Skin of body (tissue), 2 donors: ENCODE data around the gene SDK2. TPM values are rescaled to one million over a fixed set of nuclear protein-coding genes. Genes with fewer than 3 reads are reported as not detected.
A peak's percentile ranks its signal among the peaks of the same experiment; 100 is the strongest.
"Not testable (repeated sequence)": the region's sequence is repeated elsewhere in the genome, so short reads cannot be mapped to it uniquely, and the experiment has no call there.

Experiments
- DNase-seq: peaks from one replicate; lab custom pipeline; 2025; lab: John Stamatoyannopoulos, UW
- total RNA-seq: library from RNA; depleted of rRNA; stranded (reverse); fragments of >200 nt; gene quantifications from one replicate; pipeline ENCODE4 v1.2.3, GENCODE V29; 2014

Gene SDK2
- total RNA-seq, 1 donor from 2014 or later, result 1.6 TPM

GRCh38 chr17:73462823-73463222, 181.4 kb downstream of the SDK2 start:
- DNase-seq, result no peak

GRCh38 chr17:73459980-73460379, 184.3 kb downstream of the SDK2 start:
- no peak for DNase-seq

DNA sequence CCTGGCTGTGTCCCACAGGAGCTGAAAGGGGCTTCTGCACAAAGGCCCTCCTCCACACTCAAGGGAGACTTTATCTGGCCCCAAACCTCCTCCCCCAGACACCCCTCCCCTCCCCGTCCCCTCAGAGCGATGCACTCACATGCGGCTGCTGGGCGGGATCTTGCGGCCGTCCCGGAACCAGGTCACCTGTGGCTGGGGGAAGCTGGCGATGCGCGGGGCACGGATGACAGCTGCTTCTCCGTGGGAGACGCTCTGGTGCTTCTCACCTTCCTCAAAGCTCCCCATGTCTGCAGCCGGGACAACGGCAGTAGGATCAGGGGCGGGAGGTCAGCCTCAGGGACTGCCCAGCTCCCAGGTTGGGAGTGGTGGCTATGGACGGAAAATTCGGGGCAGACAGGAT, 188.5 kb downstream of the SDK2 start:
- DNase-seq, result no peak

DNA sequence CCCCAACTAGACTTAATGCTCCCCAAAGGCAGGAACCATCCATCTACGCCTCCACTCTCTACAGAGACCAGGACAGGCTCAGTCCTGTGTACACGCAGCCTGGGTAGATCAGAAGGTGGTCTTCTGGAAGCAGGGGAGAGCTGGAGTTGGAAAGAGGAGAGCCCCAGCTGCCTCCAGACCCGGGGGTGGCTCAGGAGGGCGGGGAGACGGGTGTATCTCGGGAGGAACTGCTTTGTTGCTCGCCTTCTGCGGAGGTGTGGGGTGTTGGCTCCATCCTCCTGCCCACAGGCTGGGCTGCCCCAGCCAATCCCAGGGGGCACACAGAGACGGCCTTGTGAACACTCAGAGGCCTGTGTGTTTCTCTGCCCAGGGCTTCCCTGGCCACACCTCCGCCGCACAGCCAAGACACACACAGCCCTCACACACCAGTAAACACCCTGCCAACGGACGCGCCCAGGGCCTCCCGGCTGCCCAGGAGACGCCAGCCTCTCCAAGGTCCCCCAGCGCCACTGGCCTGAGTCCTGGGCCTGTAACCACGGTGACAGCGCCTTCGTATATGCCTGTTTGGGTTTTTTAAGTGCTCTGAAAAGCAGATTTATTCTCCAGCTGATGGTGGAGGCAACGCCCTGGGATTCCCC, 189.1 kb downstream of the SDK2 start:
- no peak for DNase-seq

- not testable (repeated sequence) for DNase-seq
These were observed 190.8 kb downstream of the SDK2 start for GRCh38 chr17:73453494-73453893.

- DNase-seq, result no peak
These were observed 191.2 kb downstream of the SDK2 start for GRCh38 chr17:73453090-73453489.

- no peak for DNase-seq
These were observed 192.2 kb downstream of the SDK2 start for GRCh38 chr17:73452009-73452408.

- no peak for DNase-seq
These were observed 196.9 kb downstream of the SDK2 start for GRCh38 chr17:73447319-73447718.

DNA sequence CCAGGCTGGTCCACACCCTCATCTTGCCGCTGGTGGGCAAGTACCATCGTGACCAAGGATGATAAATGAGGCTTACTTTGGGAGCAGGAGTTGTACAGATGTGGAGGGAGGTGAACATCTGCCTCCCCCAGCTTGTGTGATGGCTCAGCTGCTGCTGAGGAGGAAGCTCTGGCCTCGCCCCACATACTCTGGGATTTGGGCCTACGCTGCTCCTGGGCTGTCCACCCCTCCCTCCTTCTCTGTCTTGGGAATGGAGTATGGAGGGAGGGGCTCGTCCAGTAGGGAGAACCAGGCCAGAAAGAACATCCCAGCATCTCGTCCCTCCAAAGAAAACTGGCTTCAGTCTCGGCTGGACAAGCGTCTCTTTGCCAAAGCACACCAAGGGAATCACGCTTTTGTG, 197.6 kb downstream of the SDK2 start:
- DNase-seq, result no peak

GRCh38 chr17:73445466-73445865, 198.8 kb downstream of the SDK2 start:
- no peak for DNase-seq

DNA sequence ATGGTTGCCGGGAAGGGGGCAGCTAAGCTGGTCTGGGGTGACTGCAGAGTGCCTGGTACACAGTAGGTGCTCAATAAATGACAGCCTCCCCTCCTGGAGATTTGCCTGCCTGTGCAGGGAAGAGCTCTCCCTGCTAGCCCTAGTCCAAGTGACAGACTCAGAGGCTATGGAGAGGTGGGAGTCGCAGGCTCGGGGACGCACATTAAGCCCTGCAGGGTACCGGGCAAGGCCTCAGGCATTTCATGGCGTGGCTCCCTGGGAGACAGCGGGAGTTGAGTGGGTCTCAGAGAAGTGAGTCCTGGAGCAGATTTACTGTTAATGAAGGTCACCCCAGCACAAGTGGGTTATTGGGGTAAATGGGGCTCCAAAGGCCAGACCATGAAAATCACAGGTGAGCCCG, 200.2 kb downstream of the SDK2 start:
- DNase-seq, result no peak

DNA sequence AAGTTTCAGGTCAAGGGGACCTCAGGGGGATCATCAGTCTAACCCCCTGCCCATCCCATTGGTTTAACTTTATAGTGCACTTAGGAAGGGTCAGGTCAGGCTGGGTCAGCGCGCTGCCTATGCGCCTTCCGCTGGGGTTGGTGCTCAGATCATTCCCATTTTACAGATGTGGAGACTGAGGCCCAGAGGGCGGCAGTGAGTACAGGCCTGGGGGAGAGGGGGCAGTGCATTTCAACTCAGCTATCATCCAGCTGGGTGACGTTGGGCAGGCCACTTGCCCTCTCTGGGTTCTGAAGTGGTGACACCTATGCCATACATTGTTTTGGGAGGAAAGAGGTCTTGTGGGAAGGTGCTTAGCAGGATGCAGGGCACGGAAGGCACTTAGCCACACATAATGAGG, 204.6 kb downstream of the SDK2 start:
- DNase-seq, result no peak

- no peak for DNase-seq
These were observed 206.4 kb downstream of the SDK2 start for GRCh38 chr17:73437826-73438225.

DNA sequence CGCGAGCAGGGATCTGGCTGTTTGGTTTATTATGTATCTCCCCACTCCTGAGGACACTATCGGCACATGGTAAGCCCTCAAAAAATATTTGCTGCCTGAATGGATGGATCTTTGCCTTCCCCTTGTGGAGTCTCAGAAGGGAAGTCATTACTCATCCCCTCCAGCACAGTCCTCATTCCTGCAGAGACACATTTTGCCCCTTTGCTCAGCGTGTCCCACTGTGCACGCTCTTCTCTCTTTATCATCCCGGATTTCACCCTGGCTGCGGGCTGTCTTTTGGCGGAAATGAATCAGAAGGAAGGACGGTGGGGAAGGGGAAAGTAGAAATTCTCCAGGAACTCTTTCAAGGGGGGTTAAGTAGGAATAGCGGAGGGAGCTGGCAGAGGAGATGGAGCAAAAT, 207.3 kb downstream of the SDK2 start:
- DNase-seq, result no peak

DNA sequence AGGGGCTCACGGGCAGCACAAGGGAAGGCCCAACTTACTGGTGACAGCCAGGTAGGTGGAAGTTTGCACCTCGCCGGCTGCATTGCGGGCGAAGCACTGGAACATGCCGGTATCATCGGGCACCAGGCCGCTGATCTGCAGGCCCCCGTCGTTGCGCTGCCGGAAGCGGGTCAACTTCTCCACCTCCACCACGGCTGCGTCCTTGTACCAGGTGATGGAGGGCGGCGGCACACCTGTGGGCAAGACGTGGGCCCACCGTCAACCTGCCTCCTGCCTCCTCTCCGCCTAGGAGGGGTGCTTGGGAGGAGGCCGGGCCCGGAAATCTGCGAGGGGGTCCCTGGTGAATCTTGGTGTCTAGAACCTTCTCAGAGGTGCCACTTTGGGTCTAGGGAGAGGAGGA, 208.8 kb downstream of the SDK2 start:
- no peak for DNase-seq

GRCh38 chr17:73434154-73434553, 210.1 kb downstream of the SDK2 start:
- DNase-seq, result no peak

DNA sequence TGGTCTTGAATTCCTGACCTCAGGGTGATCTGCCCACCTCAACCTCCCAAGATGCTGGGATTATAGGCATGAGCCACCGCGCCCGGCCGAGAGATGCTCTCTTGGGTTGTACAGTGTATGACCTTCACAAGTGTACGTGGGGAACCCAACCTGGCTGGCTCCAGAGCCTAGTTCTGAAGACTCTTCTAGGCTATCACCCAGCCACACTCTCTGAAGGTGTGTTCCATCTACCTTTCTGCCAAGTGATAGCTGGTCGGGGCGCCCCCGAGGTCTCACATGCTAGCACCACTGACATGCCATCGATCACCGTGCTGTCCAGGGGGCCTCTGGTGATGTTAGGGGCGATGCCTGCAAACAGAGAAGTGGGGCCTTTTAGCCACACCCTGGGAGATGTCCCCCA, 210.7 kb downstream of the SDK2 start:
- no peak for DNase-seq

GRCh38 chr17:73432624-73433190, 211.5 kb downstream of the SDK2 start:
- no peak for DNase-seq

DNA sequence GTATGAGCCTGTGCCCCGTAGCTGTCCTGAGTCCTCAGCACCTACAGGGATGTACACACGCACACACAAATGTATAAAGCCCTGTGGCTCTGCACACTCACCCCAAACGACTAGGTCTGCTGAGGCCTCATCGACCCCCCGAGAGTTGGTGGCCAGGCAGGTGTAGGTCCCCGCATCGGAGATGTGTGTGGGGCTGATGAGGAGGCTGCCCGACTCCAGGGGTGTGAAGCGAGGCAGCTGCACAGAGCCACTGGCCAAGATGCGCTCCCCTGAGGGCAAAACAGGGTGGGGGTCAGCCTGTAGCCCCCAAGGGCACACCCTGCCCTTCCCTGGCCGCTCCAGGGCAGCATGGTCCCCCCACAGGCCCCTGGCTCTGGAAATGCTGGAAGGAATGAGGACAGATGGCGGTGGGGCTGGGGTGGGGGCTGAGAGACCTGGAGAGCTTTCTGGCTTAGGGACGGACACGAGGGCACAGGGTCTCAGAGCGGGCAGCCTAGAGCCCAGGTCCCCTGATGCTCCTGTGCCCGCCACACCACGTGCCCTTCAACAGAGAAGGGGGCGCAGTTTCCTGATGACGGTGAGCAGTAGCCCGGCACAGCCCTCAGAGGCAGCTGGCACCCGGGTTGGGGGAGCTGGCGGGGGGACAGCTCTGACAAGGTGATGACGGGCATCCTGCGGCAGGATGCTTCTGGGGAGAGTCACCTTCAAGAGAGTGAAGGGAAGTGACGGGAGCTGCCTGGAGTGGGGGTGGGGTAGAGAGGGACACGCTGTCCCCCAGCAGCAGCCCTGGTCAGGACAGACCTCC, 212.6 kb downstream of the SDK2 start:
- DNase-seq, result no peak

DNA sequence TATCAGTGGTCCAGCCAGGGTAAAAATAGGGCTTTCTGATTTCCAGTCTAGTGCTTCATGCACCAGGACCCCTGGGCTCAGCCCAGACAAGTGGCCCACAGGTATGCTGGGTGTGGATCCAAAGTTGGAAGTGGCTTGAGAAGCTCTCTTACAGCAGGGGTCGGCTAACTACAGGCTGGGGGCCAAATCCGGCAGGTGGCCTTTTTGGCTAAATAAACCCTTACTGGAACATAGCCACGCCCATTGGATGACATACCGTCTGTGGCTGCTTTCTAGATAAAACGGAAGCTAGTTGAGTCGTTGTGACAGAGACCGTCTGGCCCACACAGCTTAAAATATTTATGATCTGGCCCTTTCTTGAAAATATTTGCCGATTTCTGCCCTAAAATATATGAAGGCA, 213.4 kb downstream of the SDK2 start:
- no peak for DNase-seq

DNA sequence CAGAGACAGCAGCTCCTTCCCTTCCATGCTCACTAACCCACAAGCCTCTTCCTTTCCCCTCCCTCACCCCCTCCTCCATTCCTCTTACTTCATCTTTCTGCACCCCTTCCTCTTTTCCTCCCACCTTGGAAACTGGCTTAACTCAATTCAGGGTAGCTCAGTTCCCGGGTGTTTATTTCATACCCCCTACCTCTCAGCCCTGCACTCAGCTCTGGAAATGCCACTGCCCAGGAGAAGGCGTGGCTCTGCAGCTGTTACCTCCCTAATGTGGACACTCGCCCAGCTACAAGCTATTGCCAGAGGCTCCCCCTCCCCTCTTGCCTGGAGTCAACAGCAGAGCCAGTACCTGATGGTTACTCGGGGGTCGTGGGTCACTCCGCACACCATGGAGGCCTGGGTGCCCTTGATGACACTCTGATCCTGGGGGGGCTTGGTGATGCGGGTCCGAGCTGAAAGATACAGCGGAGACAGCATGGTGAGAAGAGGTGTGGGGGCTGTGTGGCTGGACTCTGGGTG, 214.0 kb downstream of the SDK2 start:
- DNase-seq, result no peak

- DNase-seq, result peak; percentile 62
These were observed 214.6 kb downstream of the SDK2 start for GRCh38 chr17:73429440-73430164.
